Activated CD4-positive, alpha-beta memory T cell treated with anti-CD3 and anti-CD28 coated beads, Interleukin-2, amount 10 ng/mL, durations not matched to agents 7 days and 5 days (primary cell): Measurements from ENCODE around the gene RNASET2. TPM values are rescaled to one million over a fixed set of nuclear protein-coding genes. Genes with fewer than 3 reads are reported as not detected.

Source experiments
- total RNA-seq, 2 experiments: library from RNA; stranded (reverse); gene quantifications; one replicate each; pipeline ENCODE4 v1.2.3, GENCODE V29; 2021

Gene RNASET2
- total RNA-seq, 2 experiments from 2014 or later = 107 to 112 TPM

Other genes with a start within 250 kb of the RNASET2 start
- 10 to 100 TPM; 21.5 to 22.8 TPM for gene CEP43, start 42.8 kb upstream of the RNASET2 start, total RNA-seq
- gene CCR6, start 166.5 kb upstream of the RNASET2 start, total RNA-seq = 10 to 100 TPM; 20.0 to 20.3 TPM
- not detected for gene GPR31, start 201.4 kb upstream of the RNASET2 start, total RNA-seq